GM23248 (cell line): ENCODE results near the gene SYNPR. TPM values are rescaled to one million over a fixed set of nuclear protein-coding genes. Genes with fewer than 3 reads are reported as not detected.

Source experiments
- DNase-seq: peaks from one replicate; pipeline ENCODE4 v3.0.0-alpha.2; 2015
- H2AFZ ChIP-seq: fragments of 200-600 bp; sonication (generic); 2 replicates; pipeline ENCODE4 v1.6.1; 2016; ENCODE audit warnings: antibody characterized with exemption
- H3F3A ChIP-seq: fragments of 200-600 bp; sonication (generic); 2 replicates; pipeline ENCODE4 v1.6.1; 2016; ENCODE audit warnings: mild to moderate bottlenecking, antibody characterized with exemption, mixed run types; ENCODE audit not compliant: insufficient read depth
- H3K27ac ChIP-seq: fragments of 200-600 bp; sonication (generic); 2 replicates; pipeline ENCODE4 v1.5.1; 2016; ENCODE audit warnings: mild to moderate bottlenecking
- H3K27me3 ChIP-seq: fragments of 200-600 bp; sonication (generic); replicated peaks from 2 replicates; pipeline ENCODE4 v1.6.1; 2016; ENCODE audit warnings: mild to moderate bottlenecking; ENCODE audit not compliant: insufficient read depth
- H3K36me3 ChIP-seq: fragments of 200-600 bp; sonication (generic); 2 replicates; pipeline ENCODE4 v1.6.1; 2016; ENCODE audit warnings: low read depth, mild to moderate bottlenecking
- H3K4me1 ChIP-seq: fragments of 200-600 bp; sonication (generic); 2 replicates; pipeline ENCODE4 v1.6.1; 2016; ENCODE audit warnings: mild to moderate bottlenecking; ENCODE audit not compliant: insufficient read depth
- H3K4me2 ChIP-seq: fragments of 200-600 bp; sonication (generic); one replicate; pipeline ENCODE4 v1.6.1; 2016; ENCODE audit warnings: mild to moderate bottlenecking; ENCODE audit not compliant: unreplicated experiment
- H3K4me3 ChIP-seq: fragments of 200-600 bp; sonication (generic); 2 replicates; pipeline ENCODE4 v1.5.1; 2016; ENCODE audit warnings: mild to moderate bottlenecking
- H3K79me2 ChIP-seq: fragments of 200-600 bp; sonication (generic); 2 replicates; pipeline ENCODE4 v1.6.1; 2016; ENCODE audit warnings: mild to moderate bottlenecking; ENCODE audit not compliant: insufficient read depth
- H3K9ac ChIP-seq: fragments of 200-600 bp; sonication (generic); 2 replicates; pipeline ENCODE4 v1.6.1; 2016; ENCODE audit warnings: mild to moderate bottlenecking
- H3K9me2 ChIP-seq: fragments of 200-600 bp; sonication (generic); 2 replicates; pipeline ENCODE4 v1.6.1; 2016; ENCODE audit warnings: mixed run types, mild to moderate bottlenecking, moderate library complexity; ENCODE audit not compliant: insufficient read depth
- H3K9me3 ChIP-seq: fragments of 200-600 bp; sonication (generic); one replicate; pipeline ENCODE4 v1.6.1; 2017; ENCODE audit warnings: low read depth
- H4K20me1 ChIP-seq: fragments of 200-600 bp; sonication (generic); 2 replicates; pipeline ENCODE4 v1.6.0; 2016; ENCODE audit not compliant: insufficient read depth
- EZH2 ChIP-seq: fragments of 200-600 bp; sonication (generic); IDR thresholded peaks from 2 replicates; pipeline ENCODE4 v1.6.1; 2018; ENCODE audit warnings: antibody characterized with exemption, mild to moderate bottlenecking; ENCODE audit not compliant: insufficient read depth, poor library complexity, severe bottlenecking
- EZH2phosphoT487 ChIP-seq: fragments of 200-600 bp; sonication (generic); IDR thresholded peaks from 2 replicates; pipeline ENCODE4 v1.6.1; 2018; ENCODE audit warnings: antibody characterized with exemption, moderate library complexity, mild to moderate bottlenecking, low read depth; ENCODE audit not compliant: insufficient read depth
- WGBS, 2 experiments: methylation state at CpG; one replicate each; pipeline ENCODE4 v1.1.6; 2015 to 2017; ENCODE audit warnings: low lambda C conversion rate in 2 of 2, low coverage in 1 of 2; ENCODE audit errors: missing lambda C conversion rate in 2 of 2; 5-methylcytosine and 5-hydroxymethylcytosine counted together
- in situ Hi-C: fragments of 300-500 bp; cut with MboI; formaldehyde crosslinking; loops from 2 replicates; pipeline ENCODE4 v1.15.0; 2020
- polyA plus RNA-seq: library from polyadenylated mRNA; unstranded; fragments of >200 nt; fragmentation: Nextera tagmentation; extraction: Ambion mirVana; gene quantifications from 2 replicates; pipeline ENCODE4 v1.2.1, GENCODE V29; 2016
- total RNA-seq: library from RNA; depleted of rRNA; stranded (reverse); fragments of >200 nt; shearing (Covaris generic); gene quantifications from 2 replicates; pipeline ENCODE4 v1.2.3, GENCODE V29; 2014

The SYNPR gene
- total and polyA plus RNA-seq, 2 experiments from 2014 or later, result not detected

GRCh38 chr3:63473641-63474166 lies 195.6 kb downstream of the SYNPR start:
- Histone ChIP-seq H3F3A (no peaks in the 10 kb centered on the region), H3K9ac (no peak overlapping the region), H4K20me1 (no peaks in the 10 kb centered on the region), H3K9me2 (no peaks in the 10 kb centered on the region), H3K4me3 (no peak overlapping the region), H3K9me3 (no peaks in the 10 kb centered on the region), H3K27ac (no peak overlapping the region), H3K4me1 (no peaks in the 10 kb centered on the region), H2AFZ (no peak overlapping the region), H3K36me3 (no peaks in the 10 kb centered on the region), H3K4me2 (no peak overlapping the region), H3K79me2 (no peaks in the 10 kb centered on the region), H3K27me3 (no peaks in the 10 kb centered on the region; the same call in 1 of the 2 replicates)
- DNase-seq, result no peak
- in situ Hi-C loops, result no loop called here
- no peak for TF ChIP-seq EZH2
- TF ChIP-seq EZH2phosphoT487, result no peak
- 65 to 70% methylated on average over 6 of the region's 6 CpGs for WGBS, 2 experiments

- H2AFZ ChIP-seq, result no peak overlapping the region
- WGBS, 2 experiments, result 45 to 49% methylated on average over 3 of the region's 3 CpGs
- H3K9me2 ChIP-seq, result no peaks in the 10 kb centered on the region
- no peaks in the 10 kb centered on the region for H3K4me1 ChIP-seq
- no peak overlapping the region for H3K27ac ChIP-seq
- no peak for DNase-seq
- in situ Hi-C loops, result no loop called here
- H3F3A ChIP-seq, result no peaks in the 10 kb centered on the region
- H3K4me3 ChIP-seq, result no peak overlapping the region
- TF ChIP-seq EZH2phosphoT487, result no peak
- TF ChIP-seq EZH2, result no peak
- no peaks in the 10 kb centered on the region for H3K36me3 ChIP-seq
- H3K27me3 ChIP-seq, result no peaks in the 10 kb centered on the region; the same call in 1 of the 2 replicates
- H3K9ac ChIP-seq, result no peak overlapping the region
- no peaks in the 10 kb centered on the region for H3K79me2 ChIP-seq
- H3K4me2 ChIP-seq, result no peak overlapping the region
- H3K9me3 ChIP-seq, result no peaks in the 10 kb centered on the region
- no peaks in the 10 kb centered on the region for H4K20me1 ChIP-seq
Observed at GRCh38 chr3:63474828-63475518, 196.9 kb downstream of the SYNPR start.

GRCh38 chr3:63477494-63478129 lies 199.5 kb downstream of the SYNPR start:
- Histone ChIP-seq H2AFZ (no peak overlapping the region), H3K27ac (no peak overlapping the region), H3K36me3 (no peaks in the 10 kb centered on the region), H3K9me2 (no peaks in the 10 kb centered on the region), H3K9ac (no peak overlapping the region), H3K4me3 (no peak overlapping the region), H4K20me1 (no peaks in the 10 kb centered on the region), H3K9me3 (no peaks in the 10 kb centered on the region), H3K27me3 (no peaks in the 10 kb centered on the region; the same call in 1 of the 2 replicates), H3K4me2 (no peak overlapping the region), H3K79me2 (no peaks in the 10 kb centered on the region), H3K4me1 (no peaks in the 10 kb centered on the region), H3F3A (no peaks in the 10 kb centered on the region)
- WGBS, 2 experiments, result 61 to 62% methylated on average over 8 of the region's 8 CpGs
- DNase-seq, result no peak
- TF ChIP-seq EZH2phosphoT487 (no peak), EZH2 (no peak)
- in situ Hi-C loops, result no loop called here

GRCh38 chr3:63478990-63479660 lies 201.0 kb downstream of the SYNPR start:
- no peak overlapping the region for H3K4me2 ChIP-seq
- no peaks in the 10 kb centered on the region for H3K79me2 ChIP-seq
- H3K9me3 ChIP-seq, result no peaks in the 10 kb centered on the region
- no peak overlapping the region for H3K9ac ChIP-seq
- H3K4me1 ChIP-seq, result no peaks in the 10 kb centered on the region
- no peaks in the 10 kb centered on the region for H3F3A ChIP-seq
- H3K27ac ChIP-seq, result no peak overlapping the region
- no peaks in the 10 kb centered on the region for H3K27me3 ChIP-seq
- no peaks in the 10 kb centered on the region for H3K36me3 ChIP-seq
- TF ChIP-seq EZH2, result no peak
- no peaks in the 10 kb centered on the region for H3K9me2 ChIP-seq
- no peak overlapping the region for H2AFZ ChIP-seq
- DNase-seq, result peak; percentile 46
- no peak overlapping the region for H3K4me3 ChIP-seq
- in situ Hi-C loops, result no loop called here
- no peaks in the 10 kb centered on the region for H4K20me1 ChIP-seq
- WGBS, 2 experiments, result 15 to 17% methylated on average over 6 of the region's 6 CpGs
